CD14-positive monocyte (primary cell): ENCODE measurements around the gene C1QL1. TPM values are rescaled to one million over a fixed set of nuclear protein-coding genes. Genes with fewer than 3 reads are reported as not detected.

Experiments
- DNase-seq, 3 donors: peaks; one replicate each; pipeline ENCODE4 v3.0.0-alpha.2; 2011 to 2022
- H2AFZ ChIP-seq: 2 replicates; pipeline ENCODE4 v1.6.0; 2012; ENCODE audit warnings: mild to moderate bottlenecking, low read depth, low read length, inconsistent platforms; ENCODE audit not compliant: insufficient read depth, poor library complexity, severe bottlenecking
- H3K27ac ChIP-seq, 2 donors: 1 replicate in 1 of 2; 2 replicates in 1 of 2; pipeline ENCODE4 v1.5.1; 2012 to 2013; ENCODE audit warnings: low read length in 2 of 2, control low read depth in 1 of 2, inconsistent platforms in 1 of 2, low read depth in 1 of 2, mild to moderate bottlenecking in 1 of 2
- H3K27me3 ChIP-seq, 2 donors: one replicate each; pipeline versions ENCODE4 v1.6.0 to v1.6.1; 2011 to 2013; ENCODE audit warnings: low read length in 2 of 2; ENCODE audit not compliant: control insufficient read depth in 2 of 2, insufficient read depth in 2 of 2
- H3K36me3 ChIP-seq, 2 donors: replicated peaks in 1 of 2; 1 replicate in 1 of 2; 2 replicates in 1 of 2; pipeline versions ENCODE4 v1.5.1 to v1.6.1; 2012 to 2013; ENCODE audit warnings: low read length in 2 of 2, control low read depth in 1 of 2, inconsistent platforms in 1 of 2, mild to moderate bottlenecking in 1 of 2; ENCODE audit not compliant: insufficient read depth in 2 of 2, control insufficient read depth in 1 of 2
- H3K4me1 ChIP-seq, 2 donors: 1 replicate in 1 of 2; 2 replicates in 1 of 2; pipeline versions ENCODE4 v1.5.1 to v1.6.1; 2012 to 2013; ENCODE audit warnings: low read length in 2 of 2, control low read depth in 1 of 2, inconsistent platforms in 1 of 2, mild to moderate bottlenecking in 1 of 2, moderate library complexity in 1 of 2; ENCODE audit not compliant: insufficient read depth in 2 of 2, control insufficient read depth in 1 of 2
- H3K4me2 ChIP-seq: replicated peaks from 2 replicates; pipeline ENCODE3; 2012; ENCODE audit warnings: low read length, moderate library complexity, mild to moderate bottlenecking; ENCODE audit not compliant: poor library complexity, severe bottlenecking; ENCODE audit errors: extremely low read depth
- H3K4me3 ChIP-seq, 3 experiments: fragments of 200-600 bp in 1 of 3; sonication (generic) in 1 of 3; replicated peaks in 1 of 3; 1 replicate in 2 of 3; 2 replicates in 1 of 3; pipeline ENCODE4 v1.5.1; 2011 to 2013; ENCODE audit warnings: low read length in 3 of 3, mild to moderate bottlenecking in 3 of 3, control low read depth in 2 of 3, low read depth in 2 of 3, inconsistent platforms in 1 of 3, moderate library complexity in 1 of 3
- H3K79me2 ChIP-seq: 2 replicates; pipeline ENCODE4 v1.6.0; 2012; ENCODE audit warnings: mild to moderate bottlenecking, control low read depth, inconsistent platforms, low read length, moderate library complexity; ENCODE audit not compliant: insufficient read depth
- H3K9ac ChIP-seq: 2 replicates; pipeline ENCODE4 v1.6.0; 2017; ENCODE audit warnings: low read length, mild to moderate bottlenecking; ENCODE audit not compliant: insufficient read depth, poor library complexity, severe bottlenecking
- H3K9me3 ChIP-seq, 2 donors: replicated peaks in 1 of 2; 1 replicate in 1 of 2; 2 replicates in 1 of 2; pipeline versions ENCODE4 v1.5.1 to v1.6.1; 2012 to 2013; ENCODE audit warnings: low read length in 2 of 2, control low read depth in 1 of 2; ENCODE audit not compliant: control insufficient read depth in 1 of 2, insufficient read depth in 1 of 2
- H4K20me1 ChIP-seq: 2 replicates; pipeline ENCODE4 v1.6.0; 2012; ENCODE audit warnings: mild to moderate bottlenecking, low read length, control low read depth, moderate library complexity; ENCODE audit not compliant: insufficient read depth
- H3K27ac Mint-ChIP-seq, 7 donors: one replicate each; pipeline ENCODE4 v1.8.0; 2020; ENCODE audit warnings: mild to moderate bottlenecking in 7 of 7, mixed read lengths in 7 of 7, moderate library complexity in 6 of 7, inconsistent platforms in 2 of 7
- H3K27me3 Mint-ChIP-seq, 3 donors: one replicate each; pipeline ENCODE4 v1.8.0; 2021 to 2022; ENCODE audit warnings: low read depth in 3 of 3, mild to moderate bottlenecking in 3 of 3, mixed read lengths in 3 of 3, moderate library complexity in 3 of 3, inconsistent platforms in 1 of 3
- H3K36me3 Mint-ChIP-seq, 2 donors: one replicate each; pipeline ENCODE4 v1.8.0; 2020; ENCODE audit warnings: mixed read lengths in 2 of 2, inconsistent platforms in 1 of 2, mild to moderate bottlenecking in 1 of 2
- H3K4me1 Mint-ChIP-seq: one replicate; pipeline ENCODE4 v1.8.0; 2020; ENCODE audit warnings: mild to moderate bottlenecking, mixed read lengths
- H3K4me3 Mint-ChIP-seq, 2 donors: one replicate each; pipeline ENCODE4 v1.8.0; 2020; ENCODE audit warnings: mild to moderate bottlenecking in 2 of 2, mixed read lengths in 2 of 2, moderate library complexity in 1 of 2
- H3K9me3 Mint-ChIP-seq, 7 donors: one replicate each; pipeline ENCODE4 v1.8.0; 2020 to 2022; ENCODE audit warnings: mixed read lengths in 7 of 7, mild to moderate bottlenecking in 6 of 7, moderate library complexity in 6 of 7, inconsistent platforms in 2 of 7
- WGBS: methylation state at CpG from one replicate; pipeline ENCODE4 v1.1.5; 2013; ENCODE audit warnings: missing lambda C conversion rate; ENCODE audit not compliant: insufficient coverage; 5-methylcytosine and 5-hydroxymethylcytosine counted together
- intact Hi-C, 2 donors: fragments of 100-400 bp; cut with micrococcal nuclease; formaldehyde crosslinking; loops; one replicate each; pipeline versions ENCODE4 v1.15.0 to v1.15.1; 2023
- polyA plus RNA-seq, 3 donors: library from polyadenylated mRNA; depleted of rRNA in 1 of 3; unstranded in 2 of 3; stranded (reverse) in 1 of 3; fragments of 300-500 nt in 2 of 3; fragments of >200 nt in 1 of 3; fragmentation: Illumina TruSeq in 2 of 3; gene quantifications; 1 replicate in 2 of 3; 2 replicates in 1 of 3; pipeline ENCODE4 v1.2.3, GENCODE V29; 2012 to 2021
- TF ChIP-seq, protein P1 (sequence below): fragments of 200-600 bp; IDR thresholded peaks from one replicate; pipeline ENCODE4 v1.8.0; 2022; ENCODE audit warnings: antibody characterized with exemption, mild to moderate bottlenecking

Gene C1QL1
- polyA plus RNA-seq, 3 donors = not detected

GRCh38 chr17:44913676-44914075 lies 54.4 kb downstream of the C1QL1 start:
- peaks cover 0 to 11% of the 10 kb centered on the region in 2 donors for H3K36me3 Mint-ChIP-seq
- peak overlapping the region in 1 of 2 donors; percentile 47 for H3K4me3 Mint-ChIP-seq
- Histone ChIP-seq H3K27me3 (peaks cover 6 to 27% of the 10 kb centered on the region in 2 donors), H3K4me2 (no peak overlapping the region), H3K79me2 (no peaks in the 10 kb centered on the region), H4K20me1 (no peaks in the 10 kb centered on the region), H2AFZ (no peak overlapping the region), H3K27ac (no peak overlapping the region), H3K9me3 (no peaks in the 10 kb centered on the region), H3K4me1 (peaks cover 23 to 30% of the 10 kb centered on the region in 2 donors), H3K4me3 (no peak overlapping the region), H3K36me3 (no peaks in the 10 kb centered on the region), H3K9ac (no peak overlapping the region)
- H3K9me3 Mint-ChIP-seq = peaks cover 0 to 2% (median 0%) of the 10 kb centered on the region in 7 donors
- WGBS = no CpG with 5 or more reads among the region's 6 CpGs
- TF ChIP-seq, protein P1, sequence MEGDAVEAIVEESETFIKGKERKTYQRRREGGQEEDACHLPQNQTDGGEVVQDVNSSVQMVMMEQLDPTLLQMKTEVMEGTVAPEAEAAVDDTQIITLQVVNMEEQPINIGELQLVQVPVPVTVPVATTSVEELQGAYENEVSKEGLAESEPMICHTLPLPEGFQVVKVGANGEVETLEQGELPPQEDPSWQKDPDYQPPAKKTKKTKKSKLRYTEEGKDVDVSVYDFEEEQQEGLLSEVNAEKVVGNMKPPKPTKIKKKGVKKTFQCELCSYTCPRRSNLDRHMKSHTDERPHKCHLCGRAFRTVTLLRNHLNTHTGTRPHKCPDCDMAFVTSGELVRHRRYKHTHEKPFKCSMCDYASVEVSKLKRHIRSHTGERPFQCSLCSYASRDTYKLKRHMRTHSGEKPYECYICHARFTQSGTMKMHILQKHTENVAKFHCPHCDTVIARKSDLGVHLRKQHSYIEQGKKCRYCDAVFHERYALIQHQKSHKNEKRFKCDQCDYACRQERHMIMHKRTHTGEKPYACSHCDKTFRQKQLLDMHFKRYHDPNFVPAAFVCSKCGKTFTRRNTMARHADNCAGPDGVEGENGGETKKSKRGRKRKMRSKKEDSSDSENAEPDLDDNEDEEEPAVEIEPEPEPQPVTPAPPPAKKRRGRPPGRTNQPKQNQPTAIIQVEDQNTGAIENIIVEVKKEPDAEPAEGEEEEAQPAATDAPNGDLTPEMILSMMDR = no peak
- H3K27me3 Mint-ChIP-seq = peaks cover 28 to 42% (median 33%) of the 10 kb centered on the region in 3 donors
- peaks cover 29% of the 10 kb centered on the region for H3K4me1 Mint-ChIP-seq
- H3K27ac Mint-ChIP-seq = no peak overlapping the region
- intact Hi-C loops = no loop called here
- no peak for DNase-seq

GRCh38 chr17:44912763-44913544 lies 55.1 kb downstream of the C1QL1 start:
- no peak for DNase-seq
- no peaks in the 10 kb centered on the region for H3K36me3 ChIP-seq
- H3K9me3 ChIP-seq = no peaks in the 10 kb centered on the region
- no peak overlapping the region for H3K9ac ChIP-seq
- H3K36me3 Mint-ChIP-seq = peaks cover 0 to 11% of the 10 kb centered on the region in 2 donors
- WGBS = 87% methylated on average over 13 of the region's 14 CpGs
- H3K79me2 ChIP-seq = no peaks in the 10 kb centered on the region
- H3K27ac ChIP-seq = no peak overlapping the region
- H3K4me2 ChIP-seq = no peak overlapping the region
- peaks cover 6 to 27% of the 10 kb centered on the region in 2 donors for H3K27me3 ChIP-seq
- H3K4me3 Mint-ChIP-seq = peak overlapping the region in 1 of 2 donors; percentile 84
- peaks cover 29% of the 10 kb centered on the region for H3K4me1 Mint-ChIP-seq
- no peak overlapping the region for H2AFZ ChIP-seq
- intact Hi-C loops = no loop called here
- H3K27me3 Mint-ChIP-seq = peaks cover 25 to 42% (median 29%) of the 10 kb centered on the region in 3 donors
- H3K9me3 Mint-ChIP-seq = peaks cover 0 to 2% (median 0%) of the 10 kb centered on the region in 7 donors
- TF ChIP-seq, protein P1 = no peak
- H3K4me1 ChIP-seq = peaks cover 23 to 30% of the 10 kb centered on the region in 2 donors
- no peak overlapping the region for H3K27ac Mint-ChIP-seq
- no peak overlapping the region for H3K4me3 ChIP-seq
- H4K20me1 ChIP-seq = no peaks in the 10 kb centered on the region
